BE2C (cell line): ENCODE data around the gene SLC28A1.

Experiments used
- DNase-seq: peaks from one replicate; pipeline ENCODE4 v3.0.0-alpha.2; 2020
- H3K27me3 ChIP-seq: fragments of 250-450 bp; sonication (Bioruptor Pico); 2 replicates; pipeline ENCODE4 v1.5.1; 2020; ENCODE audit warnings: mild to moderate bottlenecking
- H3K36me3 ChIP-seq: fragments of 250-450 bp; sonication (Bioruptor Pico); 2 replicates; pipeline ENCODE4 v1.5.1; 2020; ENCODE audit warnings: mild to moderate bottlenecking
- H3K4me1 ChIP-seq: fragments of 250-450 bp; sonication (Bioruptor Pico); 2 replicates; pipeline ENCODE4 v1.5.1; 2020
- H3K4me3 ChIP-seq: 2 replicates; pipeline ENCODE4 v1.5.1; 2011; ENCODE audit warnings: low read depth, low read length
- H3K9me3 ChIP-seq: fragments of 250-450 bp; sonication (Bioruptor Pico); 2 replicates; pipeline ENCODE4 v1.5.1; 2020
- TF ChIP-seq, protein P1 (sequence below): IDR thresholded peaks from 2 replicates; pipeline ENCODE4 v1.5.1; 2012; ENCODE audit warnings: mild to moderate bottlenecking, low read depth, low read length

The SLC28A1 gene

DNA sequence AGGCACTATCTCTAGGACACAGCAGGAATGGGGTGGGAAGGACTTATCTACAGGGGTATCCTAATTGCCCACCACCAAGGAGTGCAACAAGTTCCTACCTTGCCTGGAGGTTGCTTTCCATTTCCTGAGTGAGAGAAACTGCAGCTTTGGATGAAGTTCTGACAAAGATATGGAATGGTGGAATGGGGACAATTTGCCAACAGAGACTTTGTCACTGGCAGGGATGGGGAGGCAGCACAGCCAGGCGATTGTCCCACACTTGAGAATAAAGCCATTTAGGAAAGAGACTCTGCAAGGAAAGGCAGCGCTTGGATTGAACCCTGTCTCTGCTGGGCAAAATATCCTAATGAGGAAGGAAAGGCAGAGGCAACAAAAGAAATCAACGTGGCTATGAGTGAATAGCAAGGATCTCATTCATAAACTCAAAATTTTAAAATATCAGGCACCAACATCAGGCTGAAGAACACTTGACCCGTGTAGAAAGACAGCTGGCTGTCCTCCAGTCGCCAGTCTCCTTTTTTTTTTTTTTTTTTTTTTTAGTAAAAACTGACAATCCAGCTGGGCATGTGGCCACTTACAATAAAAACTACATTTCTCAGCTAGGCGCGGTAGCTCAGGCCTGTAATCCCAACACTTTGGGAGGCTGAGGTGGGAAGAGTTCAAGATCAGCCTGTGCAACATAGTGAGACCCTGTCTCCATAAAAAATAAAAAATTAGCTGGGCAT, 65.5 kb downstream of the SLC28A1 start:
- no peaks in the 10 kb centered on the region for H3K9me3 ChIP-seq

DNA sequence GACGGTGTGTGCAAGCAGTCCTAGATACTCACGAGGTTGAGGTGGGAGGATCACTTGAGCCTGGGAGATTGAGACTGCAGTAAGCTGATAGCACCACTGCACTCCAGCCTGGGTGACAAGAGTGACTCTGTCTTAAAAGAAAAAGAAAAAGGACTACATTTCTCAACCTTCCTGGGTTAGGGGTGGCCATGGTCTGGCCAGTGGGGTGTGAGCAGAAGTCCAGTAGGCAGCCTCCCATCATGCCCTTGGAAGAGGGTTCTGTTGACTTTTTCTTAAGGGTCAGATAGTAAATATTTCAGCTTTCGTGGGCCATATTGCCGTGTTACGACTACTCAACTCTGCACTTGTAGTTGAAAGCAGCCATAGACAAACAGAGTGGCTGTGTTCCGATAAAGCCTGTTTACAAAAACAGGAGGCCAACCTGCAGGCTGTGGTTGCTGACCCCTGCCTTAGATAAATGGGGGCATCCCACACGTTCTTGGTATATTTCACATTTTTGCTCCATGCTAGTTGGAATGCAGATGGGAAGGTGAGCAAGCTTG, 66.2 kb downstream of the SLC28A1 start:
- no peaks in the 10 kb centered on the region for H3K4me1 ChIP-seq
- TF ChIP-seq, protein P1, sequence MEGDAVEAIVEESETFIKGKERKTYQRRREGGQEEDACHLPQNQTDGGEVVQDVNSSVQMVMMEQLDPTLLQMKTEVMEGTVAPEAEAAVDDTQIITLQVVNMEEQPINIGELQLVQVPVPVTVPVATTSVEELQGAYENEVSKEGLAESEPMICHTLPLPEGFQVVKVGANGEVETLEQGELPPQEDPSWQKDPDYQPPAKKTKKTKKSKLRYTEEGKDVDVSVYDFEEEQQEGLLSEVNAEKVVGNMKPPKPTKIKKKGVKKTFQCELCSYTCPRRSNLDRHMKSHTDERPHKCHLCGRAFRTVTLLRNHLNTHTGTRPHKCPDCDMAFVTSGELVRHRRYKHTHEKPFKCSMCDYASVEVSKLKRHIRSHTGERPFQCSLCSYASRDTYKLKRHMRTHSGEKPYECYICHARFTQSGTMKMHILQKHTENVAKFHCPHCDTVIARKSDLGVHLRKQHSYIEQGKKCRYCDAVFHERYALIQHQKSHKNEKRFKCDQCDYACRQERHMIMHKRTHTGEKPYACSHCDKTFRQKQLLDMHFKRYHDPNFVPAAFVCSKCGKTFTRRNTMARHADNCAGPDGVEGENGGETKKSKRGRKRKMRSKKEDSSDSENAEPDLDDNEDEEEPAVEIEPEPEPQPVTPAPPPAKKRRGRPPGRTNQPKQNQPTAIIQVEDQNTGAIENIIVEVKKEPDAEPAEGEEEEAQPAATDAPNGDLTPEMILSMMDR = no peak
- DNase-seq = no peak
- H3K27me3 ChIP-seq = no peaks in the 10 kb centered on the region
- no peak overlapping the region for H3K4me3 ChIP-seq
- no peaks in the 10 kb centered on the region for H3K9me3 ChIP-seq
- no peaks in the 10 kb centered on the region for H3K36me3 ChIP-seq

More for the DNA sequence above, 65.5 kb downstream of the SLC28A1 start:
- H3K36me3 ChIP-seq = no peaks in the 10 kb centered on the region
- H3K4me3 ChIP-seq = no peak overlapping the region
- no peaks in the 10 kb centered on the region for H3K4me1 ChIP-seq
- H3K27me3 ChIP-seq = no peaks in the 10 kb centered on the region
- DNase-seq = no peak
- TF ChIP-seq, protein P1 = no peak

DNA sequence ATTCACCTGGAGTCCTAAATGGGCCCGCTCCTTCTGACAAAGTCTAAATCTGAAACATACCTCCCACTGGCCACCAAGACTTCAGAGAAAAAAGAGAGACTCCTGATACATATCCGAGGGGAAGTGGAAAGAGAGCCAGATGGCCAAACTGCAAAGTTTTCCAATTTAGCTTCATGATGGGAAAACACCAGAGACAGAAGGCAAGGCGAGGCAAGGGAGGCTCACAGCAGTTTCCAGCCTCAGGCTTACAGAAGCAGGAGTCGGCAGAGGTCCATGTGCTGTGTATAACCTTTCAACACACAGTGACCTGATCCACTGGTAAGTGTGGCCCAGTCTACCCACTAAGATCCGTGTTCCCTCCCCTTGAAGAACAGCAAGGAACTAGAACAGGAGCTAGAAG, 67.3 kb downstream of the SLC28A1 start:
- Histone ChIP-seq H3K27me3 (no peaks in the 10 kb centered on the region), H3K36me3 (no peaks in the 10 kb centered on the region), H3K4me1 (no peaks in the 10 kb centered on the region), H3K4me3 (no peak overlapping the region), H3K9me3 (no peaks in the 10 kb centered on the region)
- DNase-seq = no peak
- TF ChIP-seq, protein P1 = no peak

DNA sequence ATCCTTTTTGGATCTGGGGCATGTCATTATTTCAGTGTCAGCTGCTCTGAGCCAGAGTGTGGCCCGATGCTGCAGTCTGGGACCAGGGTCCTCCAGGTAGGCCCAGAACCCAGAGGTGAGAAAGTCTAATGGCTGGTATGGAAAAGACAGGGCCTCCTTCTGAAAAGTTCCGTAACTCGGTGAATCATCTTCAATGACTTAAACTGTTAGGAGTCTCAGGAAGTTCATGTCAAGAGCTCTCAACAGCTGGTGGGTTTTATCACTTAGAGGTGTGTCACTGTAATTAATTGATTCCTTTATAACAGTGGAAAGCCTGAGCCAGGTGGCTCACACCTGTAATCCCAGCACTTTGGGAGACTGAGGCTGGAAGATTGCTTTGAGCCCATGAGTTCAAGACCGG, 68.7 kb downstream of the SLC28A1 start:
- Histone ChIP-seq H3K36me3 (no peaks in the 10 kb centered on the region), H3K9me3 (no peaks in the 10 kb centered on the region), H3K27me3 (no peaks in the 10 kb centered on the region), H3K4me3 (no peak overlapping the region), H3K4me1 (no peaks in the 10 kb centered on the region)
- DNase-seq = no peak
- TF ChIP-seq, protein P1 = no peak

DNA sequence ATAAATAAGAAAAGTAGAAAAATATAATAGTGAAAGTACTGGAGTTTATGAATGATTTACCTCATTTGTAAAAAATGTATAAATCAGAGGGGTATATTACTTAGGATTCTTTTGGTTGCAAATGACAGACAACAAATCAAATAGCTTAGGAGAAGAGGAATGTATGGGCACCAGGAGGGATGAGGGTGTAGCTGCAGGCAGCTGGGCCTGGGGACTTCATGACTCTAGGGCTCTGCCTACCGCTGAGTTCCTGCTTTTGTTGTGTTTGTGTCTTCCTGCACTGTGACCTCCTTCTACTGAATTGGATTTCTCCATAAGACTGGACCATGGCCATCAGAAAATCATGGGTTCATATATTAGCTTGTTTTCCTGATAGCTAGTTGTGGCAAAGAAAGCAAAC, 69.3 kb downstream of the SLC28A1 start:
- TF ChIP-seq, protein P1 = no peak

More for the DNA sequence above, 69.3 kb downstream of the SLC28A1 start:
- no peaks in the 10 kb centered on the region for H3K4me1 ChIP-seq
- DNase-seq = no peak
- H3K4me3 ChIP-seq = no peak overlapping the region
- no peaks in the 10 kb centered on the region for H3K36me3 ChIP-seq
- no peaks in the 10 kb centered on the region for H3K27me3 ChIP-seq
- H3K9me3 ChIP-seq = no peaks in the 10 kb centered on the region
